HepG2 (cell line): ENCODE data around the gene HLCS.

Experiments
- BRCA1 ChIP-seq: sonication (generic); formaldehyde crosslinking; IDR thresholded peaks from 2 replicates; pipeline ENCODE4 v1.4.0; 2020; ENCODE audit warnings: missing genetic modification reagents
- GTF2F1 ChIP-seq: fragments of 150-350 bp; IDR thresholded peaks from 2 replicates; pipeline ENCODE4 v1.6.1; 2014; ENCODE audit warnings: low read length
- HCFC1 ChIP-seq: fragments of 150-350 bp; IDR thresholded peaks from 2 replicates; pipeline ENCODE4 v1.6.1; 2014; ENCODE audit warnings: low read depth, low read length
- HNF4A ChIP-seq: sonication (generic); formaldehyde crosslinking; IDR thresholded peaks from 2 replicates; pipeline ENCODE4 v1.4.0; 2020; ENCODE audit warnings: missing genetic modification reagents
- NAIF1 ChIP-seq: sonication (generic); formaldehyde crosslinking; IDR thresholded peaks from 2 replicates; pipeline ENCODE4 v1.5.0; 2020; ENCODE audit warnings: mild to moderate bottlenecking, missing genetic modification reagents, borderline replicate concordance
- NFATC3 ChIP-seq: sonication (generic); formaldehyde crosslinking; IDR thresholded peaks from 2 replicates; pipeline ENCODE4 v1.5.1; 2020; ENCODE audit warnings: mild to moderate bottlenecking, missing genetic modification reagents
- SP4 ChIP-seq: sonication (generic); formaldehyde crosslinking; IDR thresholded peaks from 2 replicates; pipeline ENCODE4 v1.8.1; 2023; ENCODE audit warnings: mild to moderate bottlenecking, missing genetic modification reagents
- ZNF292 ChIP-seq: sonication (generic); formaldehyde crosslinking; IDR thresholded peaks from 2 replicates; pipeline ENCODE4 v1.8.1; 2022; ENCODE audit warnings: mild to moderate bottlenecking, low read depth, missing genetic modification reagents, borderline replicate concordance
- ZNF768 ChIP-seq: sonication (generic); formaldehyde crosslinking; IDR thresholded peaks from 2 replicates; pipeline ENCODE4 v1.4.0; 2020; ENCODE audit warnings: missing genetic modification reagents
- ZNF777 ChIP-seq: sonication (generic); formaldehyde crosslinking; IDR thresholded peaks from 2 replicates; pipeline ENCODE4 v1.4.0; 2020; ENCODE audit warnings: missing genetic modification reagents
- TF ChIP-seq, protein P1 (sequence below): sonication (generic); formaldehyde crosslinking; IDR thresholded peaks from 2 replicates; pipeline ENCODE4 v1.4.0; 2020; ENCODE audit warnings: missing genetic modification reagents
- TF ChIP-seq, protein P2 (sequence below): sonication (generic); formaldehyde crosslinking; IDR thresholded peaks from 2 replicates; pipeline ENCODE4 v1.5.0; 2020; ENCODE audit warnings: mild to moderate bottlenecking, missing genetic modification reagents, moderate library complexity

DNA sequence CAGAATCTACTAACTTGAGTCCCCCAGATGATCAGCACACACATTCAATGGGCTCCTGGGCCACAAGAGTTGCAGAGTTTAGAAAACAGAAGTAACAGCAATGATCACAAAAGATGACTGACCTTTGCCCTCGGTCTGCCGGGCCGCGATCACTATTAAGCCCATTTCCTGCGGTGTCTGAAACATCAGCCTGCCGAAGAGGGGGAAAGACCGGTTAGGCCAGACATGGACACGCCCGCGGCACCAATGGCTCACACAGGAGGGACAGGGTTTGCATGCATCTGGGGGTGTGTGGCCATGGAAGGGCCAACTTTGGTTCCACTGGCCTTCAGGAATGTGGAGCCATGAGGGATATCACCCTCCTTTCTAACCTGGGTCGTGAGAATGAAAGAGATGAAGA is 199.4 kb downstream of the HLCS start:
- TF ChIP-seq SP4 (no peak), HNF4A (CRISPR knock-in tag) (no peak), NFATC3 (no peak), NAIF1 (CRISPR knock-in tag) (no peak), ZNF768 (no peak), HCFC1 (no peak), BRCA1 (no peak), ZNF292 (CRISPR knock-in tag) (no peak), GTF2F1 (no peak), ZNF777 (no peak)
- TF ChIP-seq, protein P1, sequence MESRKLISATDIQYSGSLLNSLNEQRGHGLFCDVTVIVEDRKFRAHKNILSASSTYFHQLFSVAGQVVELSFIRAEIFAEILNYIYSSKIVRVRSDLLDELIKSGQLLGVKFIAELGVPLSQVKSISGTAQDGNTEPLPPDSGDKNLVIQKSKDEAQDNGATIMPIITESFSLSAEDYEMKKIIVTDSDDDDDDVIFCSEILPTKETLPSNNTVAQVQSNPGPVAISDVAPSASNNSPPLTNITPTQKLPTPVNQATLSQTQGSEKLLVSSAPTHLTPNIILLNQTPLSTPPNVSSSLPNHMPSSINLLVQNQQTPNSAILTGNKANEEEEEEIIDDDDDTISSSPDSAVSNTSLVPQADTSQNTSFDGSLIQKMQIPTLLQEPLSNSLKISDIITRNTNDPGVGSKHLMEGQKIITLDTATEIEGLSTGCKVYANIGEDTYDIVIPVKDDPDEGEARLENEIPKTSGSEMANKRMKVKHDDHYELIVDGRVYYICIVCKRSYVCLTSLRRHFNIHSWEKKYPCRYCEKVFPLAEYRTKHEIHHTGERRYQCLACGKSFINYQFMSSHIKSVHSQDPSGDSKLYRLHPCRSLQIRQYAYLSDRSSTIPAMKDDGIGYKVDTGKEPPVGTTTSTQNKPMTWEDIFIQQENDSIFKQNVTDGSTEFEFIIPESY (CRISPR knock-in tag): no peak
- TF ChIP-seq, protein P2, sequence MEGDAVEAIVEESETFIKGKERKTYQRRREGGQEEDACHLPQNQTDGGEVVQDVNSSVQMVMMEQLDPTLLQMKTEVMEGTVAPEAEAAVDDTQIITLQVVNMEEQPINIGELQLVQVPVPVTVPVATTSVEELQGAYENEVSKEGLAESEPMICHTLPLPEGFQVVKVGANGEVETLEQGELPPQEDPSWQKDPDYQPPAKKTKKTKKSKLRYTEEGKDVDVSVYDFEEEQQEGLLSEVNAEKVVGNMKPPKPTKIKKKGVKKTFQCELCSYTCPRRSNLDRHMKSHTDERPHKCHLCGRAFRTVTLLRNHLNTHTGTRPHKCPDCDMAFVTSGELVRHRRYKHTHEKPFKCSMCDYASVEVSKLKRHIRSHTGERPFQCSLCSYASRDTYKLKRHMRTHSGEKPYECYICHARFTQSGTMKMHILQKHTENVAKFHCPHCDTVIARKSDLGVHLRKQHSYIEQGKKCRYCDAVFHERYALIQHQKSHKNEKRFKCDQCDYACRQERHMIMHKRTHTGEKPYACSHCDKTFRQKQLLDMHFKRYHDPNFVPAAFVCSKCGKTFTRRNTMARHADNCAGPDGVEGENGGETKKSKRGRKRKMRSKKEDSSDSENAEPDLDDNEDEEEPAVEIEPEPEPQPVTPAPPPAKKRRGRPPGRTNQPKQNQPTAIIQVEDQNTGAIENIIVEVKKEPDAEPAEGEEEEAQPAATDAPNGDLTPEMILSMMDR: no peak
